GM12878 (cell line): ENCODE data around the gene TAF10. TPM values are rescaled to one million over a fixed set of nuclear protein-coding genes. Genes with fewer than 3 reads are reported as not detected.

Experiments used
- CHD4 ChIP-seq: fragments of 200-600 bp; sonication (generic); IDR thresholded peaks from 2 replicates; pipeline ENCODE4 v1.6.1; 2016; ENCODE audit warnings: mild to moderate bottlenecking
- ESRRA ChIP-seq: IDR thresholded peaks from 2 replicates; pipeline ENCODE4 v1.6.1; 2012; ENCODE audit warnings: mild to moderate bottlenecking, low read length, improper control_type of control experiment
- MYB ChIP-seq: fragments of 150-350 bp; IDR thresholded peaks from 2 replicates; pipeline ENCODE4 v1.6.1; 2014; ENCODE audit warnings: mild to moderate bottlenecking, low read depth, low read length, borderline replicate concordance
- PRDM15 ChIP-seq: fragments of 450-650 bp; formaldehyde crosslinking; IDR thresholded peaks from 2 replicates; pipeline ENCODE4 v1.4.0; 2020; ENCODE audit warnings: mild to moderate bottlenecking, moderate library complexity
- RFX5 ChIP-seq: IDR thresholded peaks from 2 replicates; pipeline ENCODE4 v1.6.1; 2011; ENCODE audit warnings: low read depth, low read length, improper control_type of control experiment
- USF2 ChIP-seq: IDR thresholded peaks from 2 replicates; pipeline ENCODE4 v1.6.1; 2011; ENCODE audit warnings: low read depth, low read length, improper control_type of control experiment, borderline replicate concordance
- ZNF384 ChIP-seq: IDR thresholded peaks from 2 replicates; pipeline ENCODE4 v1.6.1; 2012; ENCODE audit warnings: low read depth, mild to moderate bottlenecking, low read length, improper control_type of control experiment, borderline replicate concordance
- ZZZ3 ChIP-seq: IDR thresholded peaks from 2 replicates; pipeline ENCODE4 v1.6.1; 2011; ENCODE audit warnings: low read depth; ENCODE audit not compliant: control insufficient read depth, insufficient read length
- polyA plus RNA-seq, 11 experiments: library from polyadenylated mRNA; depleted of rRNA in 4 of 11; unstranded in 6 of 11; stranded (reverse) in 5 of 11; fragments of >200 nt; fragmentation: Nextera tagmentation in 4 of 11; fragmentation: Illumina TruSeq in 1 of 11; extraction: Ambion mirVana in 4 of 11; extraction: Trizol in 1 of 11; gene quantifications; 1 replicate in 1 of 11; 2 replicates in 10 of 11; pipeline versions ENCODE4 v1.2.1 to v1.2.3, GENCODE V29; 2011 to 2016; ENCODE audit warnings: inconsistent platforms in 2 of 11, missing spikeins in 2 of 11, low read depth in 1 of 11
- total RNA-seq, 4 experiments: library from RNA; depleted of rRNA in 3 of 4; stranded (reverse); fragments of >200 nt in 3 of 4; fragmentation: Illumina TruSeq in 1 of 4; extraction: Trizol in 1 of 4; gene quantifications; 2 replicates each; pipeline versions ENCODE4 v1.2.1 to v1.2.3, GENCODE V29; 2013 to 2021

TAF10 gene
- total and polyA plus RNA-seq, 10 of the 15 experiments (the other 5 are each of a cell fraction or from before 2014, with no cell fraction given) = 26.7 to 251 (median 149) TPM

GRCh38 chr11:6601041-6601461 is 11.0 kb downstream of the TAF10 start (continued):
- TF ChIP-seq USF2 (no peak), RFX5 (no peak), ZNF384 (no peak), CHD4 (no peak), PRDM15 (CRISPR knock-in tag) (no peak), ZZZ3 (no peak), MYB (no peak), ESRRA (no peak)
- TF ChIP-seq, all 136 proteins: peak for 0
